ENCODE measurements around the gene ANTXRL. TPM values are rescaled to one million over a fixed set of nuclear protein-coding genes. Genes with fewer than 3 reads are reported as not detected.
"Not testable (repeated sequence)": the region's sequence is repeated elsewhere in the genome, so short reads cannot be mapped to it uniquely, and the experiment has no call there.

The ANTXRL gene
- total RNA-seq, 1 experiment from 2014 or later: not detected

- no peak for DNase-seq (ENCODE audit: low read depth)
These were observed 13.9 kb upstream of the ANTXRL start for GRCh38 chr10:46272863-46273415.

GRCh38 chr10:46273506-46274477 lies 13.0 kb upstream of the ANTXRL start:
- no peak for DNase-seq (ENCODE audit: low read depth)

GRCh38 chr10:46277840-46278239 lies 9.0 kb upstream of the ANTXRL start:
- no peak for DNase-seq (ENCODE audit: low read depth)

- DNase-seq (ENCODE audit: low read depth): not testable (repeated sequence)
These were observed 4.4 kb upstream of the ANTXRL start for GRCh38 chr10:46282421-46282831.

GRCh38 chr10:46282842-46283574 lies 3.8 kb upstream of the ANTXRL start:
- DNase-seq (ENCODE audit: low read depth): peak; percentile 4

GRCh38 chr10:46283580-46284285 lies 3.1 kb upstream of the ANTXRL start:
- DNase-seq (ENCODE audit: low read depth): no peak

GRCh38 chr10:46284286-46285229 lies 2.2 kb upstream of the ANTXRL start:
- peak; percentile 9 for DNase-seq (ENCODE audit: low read depth)

- no peak for DNase-seq (ENCODE audit: low read depth)
These were observed 1.5 kb upstream of the ANTXRL start for GRCh38 chr10:46285300-46285699.

GRCh38 chr10:46285966-46286620 lies 704 bp upstream of the ANTXRL start:
- DNase-seq (ENCODE audit: low read depth): no peak

GRCh38 chr10:46287846-46288477 lies 1.2 kb downstream of the ANTXRL start:
- no peak for DNase-seq (ENCODE audit: low read depth)

- DNase-seq (ENCODE audit: low read depth): no peak
These were observed 1.9 kb downstream of the ANTXRL start for GRCh38 chr10:46288601-46289206.

- no peak for DNase-seq (ENCODE audit: low read depth)
These were observed 2.5 kb downstream of the ANTXRL start for GRCh38 chr10:46289209-46289810.

- DNase-seq (ENCODE audit: low read depth): no peak
These were observed 3.5 kb downstream of the ANTXRL start for GRCh38 chr10:46290101-46290886.

GRCh38 chr10:46291817-46292572 lies 5.2 kb downstream of the ANTXRL start:
- DNase-seq (ENCODE audit: low read depth): no peak

GRCh38 chr10:46292573-46293023 lies 5.8 kb downstream of the ANTXRL start:
- no peak for DNase-seq (ENCODE audit: low read depth)

GRCh38 chr10:46293228-46293627 lies 6.4 kb downstream of the ANTXRL start:
- DNase-seq (ENCODE audit: low read depth): no peak
